Uterus (tissue), 4 donors: ENCODE results near the gene INTS1. TPM values are rescaled to one million over a fixed set of nuclear protein-coding genes. Genes with fewer than 3 reads are reported as not detected.

ENCODE experiments used
- DNase-seq, 2 donors: peaks; one replicate each; pipeline ENCODE4 v3.0.0-alpha.2; 2019 to 2020
- H3K27ac ChIP-seq, 2 donors: fragments of 200-600 bp; sonication (generic); 1 replicate in 1 of 2; 2 replicates in 1 of 2; pipeline ENCODE4 v1.5.1; 2016 to 2018
- H3K27me3 ChIP-seq, 2 donors: fragments of 200-600 bp; sonication (generic); one replicate each; pipeline ENCODE4 v1.5.1; 2018 to 2019; ENCODE audit warnings: control low read depth in 1 of 2
- H3K36me3 ChIP-seq, 2 donors: fragments of 200-600 bp; sonication (generic); one replicate each; pipeline ENCODE4 v1.5.1; 2019; ENCODE audit warnings: control low read depth in 1 of 2
- H3K4me1 ChIP-seq, 2 donors: fragments of 200-600 bp; sonication (generic); one replicate each; pipeline ENCODE4 v1.5.1; 2018 to 2019; ENCODE audit warnings: control low read depth in 1 of 2
- H3K4me3 ChIP-seq, 2 donors: fragments of 200-600 bp; sonication (generic); 1 replicate in 1 of 2; 2 replicates in 1 of 2; pipeline ENCODE4 v1.5.1; 2018 to 2019; ENCODE audit warnings: mild to moderate bottlenecking in 1 of 2
- H3K9me3 ChIP-seq, 2 donors: fragments of 200-600 bp; sonication (generic); one replicate each; pipeline ENCODE4 v1.5.1; 2019; ENCODE audit warnings: control low read depth in 1 of 2
- CTCF ChIP-seq, 4 experiments: fragments of 200-600 bp in 2 of 4; fragments of 450-650 bp in 2 of 4; sonication (generic) in 2 of 4; IDR thresholded peaks; one replicate each; pipeline ENCODE4 v1.5.1; 2016 to 2019; ENCODE audit warnings: antibody characterized with exemption in 4 of 4, mild to moderate bottlenecking in 2 of 4, moderate library complexity in 1 of 4
- POLR2A ChIP-seq, 2 donors: fragments of 450-650 bp; IDR thresholded peaks; one replicate each; pipeline ENCODE4 v1.6.1; 2016; ENCODE audit warnings: antibody characterized with exemption in 2 of 2, mild to moderate bottlenecking in 1 of 2, moderate library complexity in 1 of 2
- intact Hi-C: fragments of 100-400 bp; cut with DNase I; formaldehyde crosslinking; loops from one replicate; pipeline ENCODE4 v1.15.1; 2023; ENCODE audit warnings: low total_unique reads
- total RNA-seq, 4 donors: library from RNA; depleted of rRNA in 3 of 4; stranded (reverse); fragments of >200 nt in 3 of 4; gene quantifications; one replicate each; pipeline versions ENCODE4 v1.1.0 to v1.2.4, GENCODE V29; 2014 to 2023
- donor health status: DM: yes; HTN: yes; CAD: no.

INTS1 gene
- total RNA-seq, 4 donors from 2014 or later = 8.2 to 68.9 (median 30.3) TPM

- no peaks in the 10 kb centered on the region for H3K27me3 ChIP-seq
- no peaks in the 10 kb centered on the region for H3K9me3 ChIP-seq
- TF ChIP-seq CTCF (IDR thresholded peaks at IDR 0.05) (no peak), POLR2A (IDR thresholded peaks at IDR 0.05) (no peak)
- no peaks in the 10 kb centered on the region for H3K36me3 ChIP-seq
- DNase-seq = no peak
- intact Hi-C loops = no loop called here
- no peak overlapping the region for H3K27ac ChIP-seq
- H3K4me3 ChIP-seq = no peak overlapping the region
- H3K4me1 ChIP-seq = peaks cover 7 to 9% of the 10 kb centered on the region in 2 donors
Observed at GRCh38 chr7:1454542-1454941, 49.6 kb downstream of the INTS1 start.

GRCh38 chr7:1452205-1452604, 52.0 kb downstream of the INTS1 start:
- H3K4me1 ChIP-seq = no peaks in the 10 kb centered on the region
- no peak for DNase-seq
- H3K27me3 ChIP-seq = no peaks in the 10 kb centered on the region
- TF ChIP-seq CTCF (IDR thresholded peaks at IDR 0.05) (no peak), POLR2A (IDR thresholded peaks at IDR 0.05) (no peak)
- H3K4me3 ChIP-seq = no peak overlapping the region
- H3K9me3 ChIP-seq = no peaks in the 10 kb centered on the region
- intact Hi-C loops = no loop called here
- no peak overlapping the region for H3K27ac ChIP-seq
- no peaks in the 10 kb centered on the region for H3K36me3 ChIP-seq

- no peak for TF ChIP-seq CTCF (IDR thresholded peaks at IDR 0.05)
- TF ChIP-seq POLR2A (IDR thresholded peaks at IDR 0.05) = no peak
- no peak for DNase-seq
- Histone ChIP-seq H3K27ac (no peak overlapping the region), H3K36me3 (no peaks in the 10 kb centered on the region), H3K4me1 (no peaks in the 10 kb centered on the region), H3K4me3 (no peak overlapping the region), H3K27me3 (no peaks in the 10 kb centered on the region), H3K9me3 (no peaks in the 10 kb centered on the region)
- intact Hi-C loops = no loop called here
Observed at GRCh38 chr7:1450987-1451386, 53.2 kb downstream of the INTS1 start.

- no peaks in the 10 kb centered on the region for H3K27me3 ChIP-seq
- no peaks in the 10 kb centered on the region for H3K9me3 ChIP-seq
- no peaks in the 10 kb centered on the region for H3K36me3 ChIP-seq
- intact Hi-C loops = no loop called here
- H3K27ac ChIP-seq = no peak overlapping the region
- no peak for DNase-seq
- H3K4me3 ChIP-seq = no peak overlapping the region
- TF ChIP-seq CTCF (IDR thresholded peaks at IDR 0.05) = no peak
- no peak for TF ChIP-seq POLR2A (IDR thresholded peaks at IDR 0.05)
- no peaks in the 10 kb centered on the region for H3K4me1 ChIP-seq
Observed at GRCh38 chr7:1450431-1450830, 53.8 kb downstream of the INTS1 start.

- Histone ChIP-seq H3K4me3 (no peak overlapping the region), H3K36me3 (no peaks in the 10 kb centered on the region), H3K27ac (no peak overlapping the region), H3K27me3 (no peaks in the 10 kb centered on the region), H3K9me3 (no peaks in the 10 kb centered on the region), H3K4me1 (no peaks in the 10 kb centered on the region)
- intact Hi-C loops = no loop called here
- TF ChIP-seq POLR2A (IDR thresholded peaks at IDR 0.05) (no peak), CTCF (IDR thresholded peaks at IDR 0.05) (no peak)
- no peak for DNase-seq
Observed at GRCh38 chr7:1449951-1450350, 54.2 kb downstream of the INTS1 start.
